ENCODE data around the gene C1QTNF8. TPM values are rescaled to one million over a fixed set of nuclear protein-coding genes. Genes with fewer than 3 reads are reported as not detected.

C1QTNF8 gene
- total RNA-seq, 1 donor from 2014 or later: not detected

GRCh38 chr16:1077877-1078578 is 18.0 kb downstream of the C1QTNF8 start:
- Histone ChIP-seq H3K36me3 (ENCODE audit: control insufficient read depth, insufficient read depth, low read length) (no peaks in the 10 kb centered on the region), H3K4me3 (ENCODE audit: low read depth, low read length) (no peak overlapping the region), H3K27me3 (ENCODE audit: control insufficient read depth, insufficient read depth, low read length) (no peaks in the 10 kb centered on the region)
- TF ChIP-seq CTCF (IDR thresholded peaks at IDR 0.05; ENCODE audit: insufficient read depth, low read length, severe bottlenecking): no peak
- DNase-seq (ENCODE audit: low read depth) (no peak), FAIRE-seq (no peak)

- FAIRE-seq (no peak), DNase-seq (ENCODE audit: low read depth) (no peak)
- Histone ChIP-seq H3K27me3 (ENCODE audit: control insufficient read depth, insufficient read depth, low read length) (no peaks in the 10 kb centered on the region), H3K4me3 (ENCODE audit: low read depth, low read length) (no peak overlapping the region), H3K36me3 (ENCODE audit: control insufficient read depth, insufficient read depth, low read length) (no peaks in the 10 kb centered on the region)
- TF ChIP-seq CTCF (IDR thresholded peaks at IDR 0.05; ENCODE audit: insufficient read depth, low read length, severe bottlenecking): no peak
Observed at GRCh38 chr16:1076801-1077576, 19.1 kb downstream of the C1QTNF8 start.

- Histone ChIP-seq H3K4me3 (ENCODE audit: low read depth, low read length) (no peak overlapping the region), H3K36me3 (ENCODE audit: control insufficient read depth, insufficient read depth, low read length) (no peaks in the 10 kb centered on the region), H3K27me3 (ENCODE audit: control insufficient read depth, insufficient read depth, low read length) (peaks cover 2% of the 10 kb centered on the region)
- no peak for DNase-seq (ENCODE audit: low read depth)
- no peak for TF ChIP-seq CTCF (IDR thresholded peaks at IDR 0.05; ENCODE audit: insufficient read depth, low read length, severe bottlenecking)
- FAIRE-seq: no peak
Observed at GRCh38 chr16:1075546-1075945, 20.5 kb downstream of the C1QTNF8 start.

GRCh38 chr16:1074379-1074649 is 21.7 kb downstream of the C1QTNF8 start:
- DNase-seq (ENCODE audit: low read depth) (no peak), FAIRE-seq (no peak)
- TF ChIP-seq CTCF (IDR thresholded peaks at IDR 0.05; ENCODE audit: insufficient read depth, low read length, severe bottlenecking): no peak
- Histone ChIP-seq H3K36me3 (ENCODE audit: control insufficient read depth, insufficient read depth, low read length) (no peaks in the 10 kb centered on the region), H3K4me3 (ENCODE audit: low read depth, low read length) (no peak overlapping the region), H3K27me3 (ENCODE audit: control insufficient read depth, insufficient read depth, low read length) (peaks cover 2% of the 10 kb centered on the region)

- DNase-seq (ENCODE audit: low read depth) (no peak), FAIRE-seq (no peak)
- TF ChIP-seq CTCF (IDR thresholded peaks at IDR 0.05; ENCODE audit: insufficient read depth, low read length, severe bottlenecking): no peak
- H3K4me3 ChIP-seq (ENCODE audit: low read depth, low read length): no peak overlapping the region
- H3K27me3 ChIP-seq (ENCODE audit: control insufficient read depth, insufficient read depth, low read length): peaks cover 2% of the 10 kb centered on the region
- no peaks in the 10 kb centered on the region for H3K36me3 ChIP-seq (ENCODE audit: control insufficient read depth, insufficient read depth, low read length)
Observed at GRCh38 chr16:1073566-1074378, 22.3 kb downstream of the C1QTNF8 start.
